MM.1S (cell line): Measurements from ENCODE around the gene SEMA4A.
A peak's percentile ranks its signal among the peaks of the same experiment; 100 is the strongest.
"Not testable (repeated sequence)": the region's sequence is repeated elsewhere in the genome, so short reads cannot be mapped to it uniquely, and the experiment has no call there.

Experiments
- DNase-seq: peaks from one replicate; pipeline ENCODE4 v3.0.0-alpha.2; 2015
- H2AFZ ChIP-seq: fragments of 300-600 bp; sonication (generic); 2 replicates; pipeline ENCODE4 v1.6.0; 2016; ENCODE audit warnings: antibody characterized with exemption, low read length
- H3F3A ChIP-seq: fragments of 300-600 bp; sonication (generic); 2 replicates; pipeline ENCODE4 v1.6.1; 2016; ENCODE audit warnings: mild to moderate bottlenecking, antibody characterized with exemption, low read length, moderate library complexity, mixed read lengths; ENCODE audit not compliant: insufficient read depth
- H3K27ac ChIP-seq: fragments of 300-600 bp; sonication (generic); 2 replicates; pipeline ENCODE4 v1.5.1; 2016; ENCODE audit warnings: mild to moderate bottlenecking, low read length
- H3K27me3 ChIP-seq: fragments of 300-600 bp; sonication (generic); replicated peaks from 2 replicates; pipeline ENCODE4 v1.6.0; 2016; ENCODE audit warnings: low read length; ENCODE audit not compliant: insufficient read depth
- H3K36me3 ChIP-seq: fragments of 300-600 bp; sonication (generic); replicated peaks from 2 replicates; pipeline ENCODE4 v1.6.1; 2016; ENCODE audit warnings: mild to moderate bottlenecking, low read length, mixed read lengths; ENCODE audit not compliant: insufficient read depth
- H3K4me1 ChIP-seq: fragments of 300-600 bp; sonication (generic); 2 replicates; pipeline ENCODE4 v1.6.1; 2016; ENCODE audit warnings: low read length, mixed read lengths
- H3K4me2 ChIP-seq: fragments of 300-600 bp; sonication (generic); 2 replicates; pipeline ENCODE4 v1.6.0; 2016; ENCODE audit warnings: low read depth, low read length
- H3K4me3 ChIP-seq: fragments of 300-600 bp; sonication (generic); 2 replicates; pipeline ENCODE4 v1.5.1; 2016; ENCODE audit warnings: low read length, mixed read lengths
- H3K79me2 ChIP-seq: fragments of 300-600 bp; sonication (generic); 2 replicates; pipeline ENCODE4 v1.6.1; 2016; ENCODE audit warnings: mixed run types, low read length, mixed read lengths
- H3K9ac ChIP-seq: fragments of 300-600 bp; sonication (generic); 2 replicates; pipeline ENCODE4 v1.6.1; 2016; ENCODE audit warnings: low read length, mixed read lengths
- H3K9me2 ChIP-seq: fragments of 300-600 bp; sonication (generic); replicated peaks from 2 replicates; pipeline ENCODE4 v1.6.1; 2016; ENCODE audit warnings: mild to moderate bottlenecking, low read length, mixed read lengths; ENCODE audit not compliant: insufficient read depth
- H3K9me3 ChIP-seq: fragments of 300-600 bp; sonication (generic); replicated peaks from 2 replicates; pipeline ENCODE4 v1.6.1; 2016; ENCODE audit warnings: mild to moderate bottlenecking, low read length, mixed read lengths; ENCODE audit not compliant: insufficient read depth
- H4K20me1 ChIP-seq: fragments of 300-600 bp; sonication (generic); 2 replicates; pipeline ENCODE4 v1.6.1; 2016; ENCODE audit warnings: mild to moderate bottlenecking, low read length, moderate library complexity, mixed read lengths; ENCODE audit not compliant: insufficient read depth
- CTCF ChIP-seq: fragments of 300-600 bp; sonication (generic); IDR thresholded peaks from 2 replicates; pipeline ENCODE4 v1.5.1; 2016; ENCODE audit warnings: antibody characterized with exemption, low read length, mixed read lengths
- EZH2 ChIP-seq: fragments of 300-600 bp; sonication (generic); optimal IDR thresholded peaks from 2 replicates; pipeline ENCODE3; 2017; ENCODE audit warnings: low read depth, mild to moderate bottlenecking, antibody characterized with exemption, low read length, mixed read lengths
- EZH2phosphoT487 ChIP-seq: fragments of 300-600 bp; sonication (generic); IDR thresholded peaks from 2 replicates; pipeline ENCODE4 v1.6.1; 2018; ENCODE audit warnings: antibody characterized with exemption, low read length

Gene SEMA4A

GRCh38 chr1:156212833-156213643, 59.7 kb downstream of the SEMA4A start, which contains the start of gene PMF1:
PMF1 (plus strand) TSS chr1:156213007; CDS start chr1:156213016, 9 bp downstream.
- peak within 1 kb of the TSS; percentile 90 for H3K4me3 ChIP-seq
- H3K9ac ChIP-seq: peak within 1 kb of the TSS; percentile 94
- TF ChIP-seq CTCF (no peak), EZH2phosphoT487 (no peak), EZH2 (no peak)
- H3K36me3 ChIP-seq: peaks cover 4% of the 10 kb centered on the region; the same call in 1 of the 2 replicates
- no peaks in the 10 kb centered on the region for H3K9me2 ChIP-seq
- peak within 1 kb of the TSS; percentile 80 for H3K4me2 ChIP-seq
- H2AFZ ChIP-seq: peak within 1 kb of the TSS; percentile 80
- H3K4me1 ChIP-seq: peaks cover 22% of the 10 kb centered on the region
- H3K27me3 ChIP-seq: no peaks in the 10 kb centered on the region
- no peaks in the 10 kb centered on the region for H3K9me3 ChIP-seq
- no peaks in the 10 kb centered on the region for H4K20me1 ChIP-seq
- peak within 1 kb of the TSS; percentile 88 for H3K27ac ChIP-seq
- DNase-seq: peak; percentile 100
- peaks cover 39% of the 10 kb centered on the region for H3K79me2 ChIP-seq
- peaks cover 28% of the 10 kb centered on the region for H3F3A ChIP-seq

GRCh38 chr1:156213644-156213966, 60.2 kb downstream of the SEMA4A start:
- H3K36me3 ChIP-seq: peaks cover 4% of the 10 kb centered on the region; the same call in 1 of the 2 replicates

GRCh38 chr1:156214024-156214748, 60.8 kb downstream of the SEMA4A start:
- Histone ChIP-seq H4K20me1 (no peaks in the 10 kb centered on the region), H3K4me1 (peaks cover 28% of the 10 kb centered on the region), H3K79me2 (peaks cover 44% of the 10 kb centered on the region), H3K9me3 (no peaks in the 10 kb centered on the region), H3K27ac (no peak overlapping the region), H3K4me3 (peak overlapping the region; percentile 90; the same call in 1 of the 2 replicates), H3F3A (peaks cover 32% of the 10 kb centered on the region), H3K36me3 (no peaks in the 10 kb centered on the region; the same call in 1 of the 2 replicates), H2AFZ (no peak overlapping the region), H3K27me3 (no peaks in the 10 kb centered on the region), H3K4me2 (peak overlapping the region; percentile 80; the same call in 1 of the 2 replicates), H3K9ac (peak overlapping the region; percentile 94; the same call in 1 of the 2 replicates), H3K9me2 (no peaks in the 10 kb centered on the region)
- no peak for TF ChIP-seq EZH2
- TF ChIP-seq EZH2phosphoT487: no peak
- no peak for TF ChIP-seq CTCF
- no peak for DNase-seq

More at GRCh38 chr1:156213644-156213966, 60.2 kb downstream of the SEMA4A start:
- Histone ChIP-seq H3K9me2 (no peaks in the 10 kb centered on the region), H3K9me3 (no peaks in the 10 kb centered on the region), H3K4me1 (peaks cover 26% of the 10 kb centered on the region), H3K4me2 (peak overlapping the region; percentile 80), H3K27me3 (no peaks in the 10 kb centered on the region), H3K4me3 (peak overlapping the region; percentile 90), H3K79me2 (peaks cover 43% of the 10 kb centered on the region), H3F3A (peaks cover 31% of the 10 kb centered on the region), H2AFZ (peak overlapping the region; percentile 80), H3K27ac (peak overlapping the region; percentile 88), H3K9ac (peak overlapping the region; percentile 94), H4K20me1 (no peaks in the 10 kb centered on the region)
- TF ChIP-seq EZH2 (no peak), EZH2phosphoT487 (no peak), CTCF (no peak)
- no peak for DNase-seq

- not testable (repeated sequence) for H3K4me2 ChIP-seq, H3K9ac ChIP-seq, H3K4me3 ChIP-seq, H2AFZ ChIP-seq, H3K27ac ChIP-seq, H3K36me3 ChIP-seq, H3K9me2 ChIP-seq, H4K20me1 ChIP-seq, H3K9me3 ChIP-seq, H3K27me3 ChIP-seq, DNase-seq
- Histone ChIP-seq H3K79me2 (peaks cover 64% of the 10 kb centered on the region), H3K4me1 (peaks cover 38% of the 10 kb centered on the region), H3F3A (peaks cover 29% of the 10 kb centered on the region)
These were observed 63.1 kb downstream of the SEMA4A start for GRCh38 chr1:156216361-156217086.
